ENCODE measurements around the gene NCOA1. TPM values are rescaled to one million over a fixed set of nuclear protein-coding genes. Genes with fewer than 3 reads are reported as not detected.

NCOA1 gene
- total and polyA plus RNA-seq, 2 of the 4 experiments (the other 2 are of a cell fraction) = 6.7 to 11.3 TPM

DNA sequence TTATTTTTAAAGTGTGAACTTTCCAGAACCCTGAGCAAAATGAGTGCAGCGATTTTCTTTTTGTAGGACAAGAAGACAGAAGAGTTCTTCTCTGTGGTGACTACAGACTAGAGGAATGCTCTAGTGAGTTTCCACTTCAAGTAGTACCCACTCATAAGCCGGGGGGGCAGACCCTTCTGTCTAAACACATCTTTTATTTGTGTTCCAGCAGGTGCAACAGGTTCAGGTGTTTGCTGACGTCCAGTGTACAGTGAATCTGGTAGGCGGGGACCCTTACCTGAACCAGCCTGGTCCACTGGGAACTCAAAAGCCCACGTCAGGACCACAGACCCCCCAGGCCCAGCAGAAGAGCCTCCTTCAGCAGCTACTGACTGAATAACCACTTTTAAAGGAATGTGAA, 277.0 kb downstream of the NCOA1 start:
- no peak for ATAC-seq (ENCODE audit: low read depth)

More for the DNA sequence above, 277.0 kb downstream of the NCOA1 start:
- Histone ChIP-seq H4K20me1 (ENCODE audit: insufficient read depth, low read length) (no peaks in the 10 kb centered on the region), H3K27ac (ENCODE audit: insufficient read depth, low read length) (no peak overlapping the region), H2BK15ac (ENCODE audit: low read depth, low read length) (no peak overlapping the region), H2BK20ac (ENCODE audit: low read depth, low read length) (no peak overlapping the region), H3K56ac (ENCODE audit: extremely low read depth, insufficient read depth, low read length) (no peak overlapping the region), H3K14ac (replicated peaks; ENCODE audit: low read depth, low read length) (no peak overlapping the region), H2AK5ac (ENCODE audit: low read depth, low read length) (no peak overlapping the region), H3K79me1 (ENCODE audit: low read depth in 1 of 2, low read length in 2 of 2) (no peaks in the 10 kb centered on the region), H2BK120ac (ENCODE audit: low read depth, low read length) (no peak overlapping the region), H3K4me2 (ENCODE audit: low read depth, low read length) (no peak overlapping the region), H3K9ac (ENCODE audit: low read depth, low read length) (no peak overlapping the region), H2AK9ac (replicated peaks; ENCODE audit: low read depth, low read length, poor library complexity) (no peak overlapping the region), H3K4ac (ENCODE audit: low read depth, low read length) (no peak overlapping the region), H3K4me1 (ENCODE audit: control insufficient read depth, insufficient read depth, low read length) (no peaks in the 10 kb centered on the region), H4K8ac (ENCODE audit: low read depth in 2 of 2, low read length in 2 of 2) (no peak overlapping the region), H2AFZ (replicated peaks; ENCODE audit: low read length, poor library complexity) (no peak overlapping the region), H3K9me3 (ENCODE audit: control insufficient read depth, insufficient read depth, low read length) (no peaks in the 10 kb centered on the region), H4K5ac (ENCODE audit: low read depth, low read length) (no peak overlapping the region), H3K9me1 (ENCODE audit: insufficient read depth, low read length) (no peaks in the 10 kb centered on the region), H4K91ac (ENCODE audit: insufficient read depth, low read depth, low read length) (no peak overlapping the region), H3K23ac (ENCODE audit: low read depth, low read length) (no peak overlapping the region), H3K18ac (ENCODE audit: low read depth, low read length) (no peak overlapping the region), H2BK5ac (ENCODE audit: low read depth, low read length, poor library complexity, severe bottlenecking) (no peak overlapping the region), H3K4me3 (ENCODE audit: insufficient read depth, low read depth, low read length) (no peak overlapping the region), H3K36me3 (ENCODE audit: control insufficient read depth, insufficient read depth, low read length) (peaks cover 14% of the 10 kb centered on the region), H3K27me3 (ENCODE audit: control insufficient read depth, insufficient read depth, low read length) (no peaks in the 10 kb centered on the region)
- dilution Hi-C loops (cut with HindIII; ENCODE audit: low sequenced_read_pairs, unreplicated experiment) (no loop called here), intact Hi-C loops (cut with micrococcal nuclease) (no loop called here), in situ Hi-C loops (cut with MboI; ENCODE audit: low sequenced_read_pairs) (no loop called here)
- DNase-seq = no peak
- ChIA-PET CTCF (interaction anchor here (0.7 to 1.1 kb wide), 2 partner anchors 12 to 191 kb away, joined by 3 to 6 read pairs; no protein-coding TSS in a partner anchor), POLR2A (ENCODE audit: unreplicated experiment) (no interaction called here)
- TF ChIP-seq, protein P1, sequence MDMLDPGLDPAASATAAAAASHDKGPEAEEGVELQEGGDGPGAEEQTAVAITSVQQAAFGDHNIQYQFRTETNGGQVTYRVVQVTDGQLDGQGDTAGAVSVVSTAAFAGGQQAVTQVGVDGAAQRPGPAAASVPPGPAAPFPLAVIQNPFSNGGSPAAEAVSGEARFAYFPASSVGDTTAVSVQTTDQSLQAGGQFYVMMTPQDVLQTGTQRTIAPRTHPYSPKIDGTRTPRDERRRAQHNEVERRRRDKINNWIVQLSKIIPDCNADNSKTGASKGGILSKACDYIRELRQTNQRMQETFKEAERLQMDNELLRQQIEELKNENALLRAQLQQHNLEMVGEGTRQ (IDR thresholded peaks at IDR 0.05; ENCODE audit: low read depth, low read length) = no peak
- no peak for TF ChIP-seq BHLHE40 (IDR thresholded peaks at IDR 0.05; ENCODE audit: low read depth, low read length)
- TF ChIP-seq CEBPB (IDR thresholded peaks at IDR 0.05; ENCODE audit: low read depth, low read length) = no peak
- TF ChIP-seq NFE2L2 (IDR thresholded peaks at IDR 0.05; ENCODE audit: low read depth, low read length) = no peak
- no peak for TF ChIP-seq POLR2A (IDR thresholded peaks at IDR 0.05; ENCODE audit: low read depth, low read length)
- no peak for TF ChIP-seq CHD1 (IDR thresholded peaks at IDR 0.05; ENCODE audit: low read depth, low read length)
- TF ChIP-seq RAD21 (IDR thresholded peaks at IDR 0.05; ENCODE audit: low read length) = no peak
- no peak for TF ChIP-seq FOS (IDR thresholded peaks at IDR 0.05; ENCODE audit: low read depth, low read length)
- TF ChIP-seq, protein P2, sequence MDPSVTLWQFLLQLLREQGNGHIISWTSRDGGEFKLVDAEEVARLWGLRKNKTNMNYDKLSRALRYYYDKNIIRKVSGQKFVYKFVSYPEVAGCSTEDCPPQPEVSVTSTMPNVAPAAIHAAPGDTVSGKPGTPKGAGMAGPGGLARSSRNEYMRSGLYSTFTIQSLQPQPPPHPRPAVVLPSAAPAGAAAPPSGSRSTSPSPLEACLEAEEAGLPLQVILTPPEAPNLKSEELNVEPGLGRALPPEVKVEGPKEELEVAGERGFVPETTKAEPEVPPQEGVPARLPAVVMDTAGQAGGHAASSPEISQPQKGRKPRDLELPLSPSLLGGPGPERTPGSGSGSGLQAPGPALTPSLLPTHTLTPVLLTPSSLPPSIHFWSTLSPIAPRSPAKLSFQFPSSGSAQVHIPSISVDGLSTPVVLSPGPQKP (IDR thresholded peaks at IDR 0.05; ENCODE audit: borderline replicate concordance, low read depth, low read length) = no peak
- BruUV-seq (replicated peaks) = no TSS peak
- WGBS, 2 experiments (ENCODE audit: extremely low coverage in 2 of 2, insufficient read length in 1 of 2) = no CpG with 5 or more reads among the region's 5 CpGs

Measured in IMR-90 (cell line).